SK-N-SH (cell line): ENCODE measurements around the gene NPDC1.

Source experiments
- GABPA ChIP-seq: IDR thresholded peaks from 2 replicates; pipeline ENCODE4 v1.4.0; 2012; ENCODE audit warnings: low read depth, mild to moderate bottlenecking
- GATA2 ChIP-seq: sonication (generic); formaldehyde crosslinking; IDR thresholded peaks from 2 replicates; pipeline ENCODE4 v1.5.0; 2020; ENCODE audit warnings: mild to moderate bottlenecking, missing genetic modification reagents
- PBX3 ChIP-seq: IDR thresholded peaks from 2 replicates; pipeline ENCODE4; 2012
- POLR2AphosphoS5 ChIP-seq: IDR thresholded peaks from 2 replicates; pipeline ENCODE4 v1.6.1; 2012; ENCODE audit warnings: low read depth, low read length
- REST ChIP-seq: IDR thresholded peaks from 2 replicates; pipeline ENCODE4 v1.6.1; 2012; ENCODE audit warnings: mild to moderate bottlenecking, low read depth, low read length, moderate library complexity
- RFX5 ChIP-seq: IDR thresholded peaks from 2 replicates; pipeline ENCODE4 v1.6.1; 2012; ENCODE audit warnings: mild to moderate bottlenecking, improper control_type of control experiment, low read length
- RXRA ChIP-seq: IDR thresholded peaks from 2 replicates; pipeline ENCODE4 v1.4.0; 2012; ENCODE audit warnings: low read depth, mild to moderate bottlenecking, borderline replicate concordance
- TCF12 ChIP-seq: IDR thresholded peaks from 2 replicates; pipeline ENCODE4 v1.4.0; 2012
- TF ChIP-seq, protein P1 (sequence below): fragments of 200-600 bp; sonication (generic); IDR thresholded peaks from 2 replicates; pipeline ENCODE4 v1.6.1; 2017; ENCODE audit warnings: antibody characterized with exemption, mild to moderate bottlenecking, moderate library complexity
- TF ChIP-seq, protein P2 (sequence below): IDR thresholded peaks from 2 replicates; pipeline ENCODE4 v1.4.0; 2012; ENCODE audit warnings: low read depth

- TF ChIP-seq GATA2 (no peak), RFX5 (no peak), GABPA (no peak), TCF12 (no peak), RXRA (no peak), REST (no peak), PBX3 (no peak), POLR2AphosphoS5 (no peak)
- TF ChIP-seq, protein P1, sequence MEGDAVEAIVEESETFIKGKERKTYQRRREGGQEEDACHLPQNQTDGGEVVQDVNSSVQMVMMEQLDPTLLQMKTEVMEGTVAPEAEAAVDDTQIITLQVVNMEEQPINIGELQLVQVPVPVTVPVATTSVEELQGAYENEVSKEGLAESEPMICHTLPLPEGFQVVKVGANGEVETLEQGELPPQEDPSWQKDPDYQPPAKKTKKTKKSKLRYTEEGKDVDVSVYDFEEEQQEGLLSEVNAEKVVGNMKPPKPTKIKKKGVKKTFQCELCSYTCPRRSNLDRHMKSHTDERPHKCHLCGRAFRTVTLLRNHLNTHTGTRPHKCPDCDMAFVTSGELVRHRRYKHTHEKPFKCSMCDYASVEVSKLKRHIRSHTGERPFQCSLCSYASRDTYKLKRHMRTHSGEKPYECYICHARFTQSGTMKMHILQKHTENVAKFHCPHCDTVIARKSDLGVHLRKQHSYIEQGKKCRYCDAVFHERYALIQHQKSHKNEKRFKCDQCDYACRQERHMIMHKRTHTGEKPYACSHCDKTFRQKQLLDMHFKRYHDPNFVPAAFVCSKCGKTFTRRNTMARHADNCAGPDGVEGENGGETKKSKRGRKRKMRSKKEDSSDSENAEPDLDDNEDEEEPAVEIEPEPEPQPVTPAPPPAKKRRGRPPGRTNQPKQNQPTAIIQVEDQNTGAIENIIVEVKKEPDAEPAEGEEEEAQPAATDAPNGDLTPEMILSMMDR, result no peak
- TF ChIP-seq, protein P2, sequence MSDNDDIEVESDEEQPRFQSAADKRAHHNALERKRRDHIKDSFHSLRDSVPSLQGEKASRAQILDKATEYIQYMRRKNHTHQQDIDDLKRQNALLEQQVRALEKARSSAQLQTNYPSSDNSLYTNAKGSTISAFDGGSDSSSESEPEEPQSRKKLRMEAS, result no peak
Observed at GRCh38 chr9:137041124-137041523, 4.9 kb downstream of the NPDC1 start.
